SW 1271 (cell line): ENCODE results near the gene ENOPH1.

Experiments
- DNase-seq, 2 experiments: peaks; one replicate each; lab custom pipeline; 2025; lab: John Stamatoyannopoulos, UW

The ENOPH1 gene

DNA sequence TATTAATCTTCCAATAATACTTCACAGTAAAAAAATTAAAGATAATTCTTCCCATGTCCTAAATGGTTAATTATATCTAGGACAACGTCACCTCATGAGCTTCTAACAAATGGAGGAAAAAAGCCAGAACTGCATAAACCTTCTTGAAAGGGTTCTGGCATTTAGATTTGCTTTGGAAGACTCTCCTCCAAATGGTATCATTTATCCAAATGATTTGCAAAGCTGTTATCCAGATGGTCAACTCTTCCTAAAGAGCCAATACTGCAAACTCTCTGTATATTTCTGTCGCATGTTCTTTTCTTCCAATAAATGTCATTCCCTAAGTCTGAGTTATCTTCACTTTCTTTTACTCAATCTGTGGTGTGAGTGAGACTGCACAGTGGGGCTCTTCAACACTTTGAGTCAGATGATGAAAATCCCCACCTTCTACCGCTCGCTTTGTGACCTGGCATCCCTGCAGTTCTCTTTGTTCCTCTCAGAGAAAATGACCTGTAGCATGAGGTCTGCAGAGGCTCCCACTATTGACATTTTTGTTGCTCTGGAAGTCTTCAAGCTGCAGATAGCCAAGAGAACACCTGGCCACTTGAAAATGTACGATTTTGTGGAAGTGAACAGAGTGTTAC, 78.5 kb downstream of the ENOPH1 start:
- DNase-seq: no peak

- no peak for DNase-seq
Observed at GRCh38 chr4:82510216-82510615, 79.8 kb downstream of the ENOPH1 start.
